ENCODE data around the gene GNL3L. TPM values are rescaled to one million over a fixed set of nuclear protein-coding genes. Genes with fewer than 3 reads are reported as not detected.

The GNL3L gene
- total RNA-seq, 2 donors from 2014 or later: 30.4 to 34.2 TPM

DNA sequence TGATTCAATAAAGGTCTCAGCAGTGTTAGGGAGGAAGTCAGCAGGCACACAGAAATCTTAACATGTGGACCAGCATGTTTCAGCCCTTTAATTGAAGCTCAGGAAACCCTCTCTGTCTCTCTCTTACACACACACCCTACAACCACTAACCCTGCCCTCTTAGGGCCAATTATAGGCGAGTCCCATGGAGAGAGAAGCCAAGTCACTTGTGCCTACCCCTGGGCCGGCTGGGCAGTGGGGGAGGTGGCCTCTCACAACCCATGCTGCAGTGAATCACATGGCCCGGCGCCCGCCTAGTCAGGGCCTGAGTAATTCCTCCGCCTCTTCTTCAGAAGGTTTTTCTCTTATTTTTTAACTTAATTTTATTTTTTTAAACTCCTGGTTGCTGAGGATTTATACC is 37.7 kb upstream of the GNL3L start:
- Histone ChIP-seq H3K27me3 (replicated peaks; ENCODE audit: insufficient read depth) (no peaks in the 10 kb centered on the region), H3K27ac (no peak overlapping the region), H3K4me3 (no peak overlapping the region), H3K9me3 (no peaks in the 10 kb centered on the region), H3K36me3 (no peaks in the 10 kb centered on the region), H3K4me1 (replicated peaks) (no peaks in the 10 kb centered on the region)
- TF ChIP-seq POLR2A (IDR thresholded peaks at IDR 0.05) (no peak), POLR2AphosphoS5 (IDR thresholded peaks at IDR 0.05) (no peak)
- TF ChIP-seq, protein P1, sequence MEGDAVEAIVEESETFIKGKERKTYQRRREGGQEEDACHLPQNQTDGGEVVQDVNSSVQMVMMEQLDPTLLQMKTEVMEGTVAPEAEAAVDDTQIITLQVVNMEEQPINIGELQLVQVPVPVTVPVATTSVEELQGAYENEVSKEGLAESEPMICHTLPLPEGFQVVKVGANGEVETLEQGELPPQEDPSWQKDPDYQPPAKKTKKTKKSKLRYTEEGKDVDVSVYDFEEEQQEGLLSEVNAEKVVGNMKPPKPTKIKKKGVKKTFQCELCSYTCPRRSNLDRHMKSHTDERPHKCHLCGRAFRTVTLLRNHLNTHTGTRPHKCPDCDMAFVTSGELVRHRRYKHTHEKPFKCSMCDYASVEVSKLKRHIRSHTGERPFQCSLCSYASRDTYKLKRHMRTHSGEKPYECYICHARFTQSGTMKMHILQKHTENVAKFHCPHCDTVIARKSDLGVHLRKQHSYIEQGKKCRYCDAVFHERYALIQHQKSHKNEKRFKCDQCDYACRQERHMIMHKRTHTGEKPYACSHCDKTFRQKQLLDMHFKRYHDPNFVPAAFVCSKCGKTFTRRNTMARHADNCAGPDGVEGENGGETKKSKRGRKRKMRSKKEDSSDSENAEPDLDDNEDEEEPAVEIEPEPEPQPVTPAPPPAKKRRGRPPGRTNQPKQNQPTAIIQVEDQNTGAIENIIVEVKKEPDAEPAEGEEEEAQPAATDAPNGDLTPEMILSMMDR (IDR thresholded peaks at IDR 0.05): no peak
- intact Hi-C loops (cut with DNase I): no loop called here
- WGBS: 44% methylated on average over 6 of the region's 6 CpGs
- DNase-seq (ENCODE audit: low spot score): no peak

DNA sequence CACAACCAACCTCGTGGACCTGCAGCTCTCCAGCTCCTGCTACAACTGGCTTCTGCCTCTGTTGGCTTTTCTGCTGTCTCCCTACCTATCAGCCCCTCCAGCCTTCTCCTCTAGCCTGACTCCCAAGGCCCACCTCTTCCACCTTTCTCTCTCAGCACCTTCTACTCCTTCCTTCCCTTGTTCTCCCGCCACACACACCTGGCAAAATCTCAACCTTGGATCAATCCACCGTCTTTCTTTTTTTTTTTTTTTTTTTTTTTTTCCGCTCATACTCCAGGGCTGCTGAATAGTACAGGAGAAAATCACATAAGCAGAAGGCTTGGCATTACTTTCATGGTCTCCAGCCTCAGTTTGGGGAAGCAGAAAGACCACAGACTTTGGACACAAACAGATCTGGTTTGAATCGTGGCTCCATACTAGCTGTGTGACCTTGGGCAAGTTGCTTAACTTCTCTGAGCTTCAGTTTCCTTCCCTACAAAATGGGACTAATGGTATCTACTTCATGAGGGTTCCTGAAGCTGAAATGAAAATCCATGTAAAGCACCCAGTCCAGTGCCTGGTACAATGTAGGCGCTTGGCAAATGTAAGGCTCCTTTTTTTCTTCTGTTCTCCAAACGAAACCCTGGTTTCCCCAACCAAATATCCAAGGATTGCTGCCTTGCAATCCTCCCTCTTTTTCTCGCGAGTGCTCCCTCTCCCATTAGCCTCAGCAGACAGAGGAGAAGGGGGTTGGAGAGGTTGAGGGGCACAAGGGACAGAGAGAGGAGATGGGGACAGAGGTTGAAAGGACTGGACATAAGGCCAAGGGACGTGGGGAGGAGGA is 35.6 kb upstream of the GNL3L start:
- no peaks in the 10 kb centered on the region for H3K27me3 ChIP-seq (replicated peaks; ENCODE audit: insufficient read depth)
- H3K4me1 ChIP-seq (replicated peaks): no peaks in the 10 kb centered on the region
- no peaks in the 10 kb centered on the region for H3K9me3 ChIP-seq
- no peaks in the 10 kb centered on the region for H3K36me3 ChIP-seq
- intact Hi-C loops (cut with DNase I): no loop called here
- 10% methylated on average over 9 of the region's 10 CpGs for WGBS
- H3K4me3 ChIP-seq: peak overlapping the region; percentile 49 to 55
- TF ChIP-seq POLR2AphosphoS5 (IDR thresholded peaks at IDR 0.05) (no peak), POLR2A (IDR thresholded peaks at IDR 0.05) (no peak)
- TF ChIP-seq, protein P1 (IDR thresholded peaks at IDR 0.05): no peak
- peak overlapping the region in 1 of 2 donors; percentile 58 for H3K27ac ChIP-seq
- no peak for DNase-seq (ENCODE audit: low spot score)

DNA sequence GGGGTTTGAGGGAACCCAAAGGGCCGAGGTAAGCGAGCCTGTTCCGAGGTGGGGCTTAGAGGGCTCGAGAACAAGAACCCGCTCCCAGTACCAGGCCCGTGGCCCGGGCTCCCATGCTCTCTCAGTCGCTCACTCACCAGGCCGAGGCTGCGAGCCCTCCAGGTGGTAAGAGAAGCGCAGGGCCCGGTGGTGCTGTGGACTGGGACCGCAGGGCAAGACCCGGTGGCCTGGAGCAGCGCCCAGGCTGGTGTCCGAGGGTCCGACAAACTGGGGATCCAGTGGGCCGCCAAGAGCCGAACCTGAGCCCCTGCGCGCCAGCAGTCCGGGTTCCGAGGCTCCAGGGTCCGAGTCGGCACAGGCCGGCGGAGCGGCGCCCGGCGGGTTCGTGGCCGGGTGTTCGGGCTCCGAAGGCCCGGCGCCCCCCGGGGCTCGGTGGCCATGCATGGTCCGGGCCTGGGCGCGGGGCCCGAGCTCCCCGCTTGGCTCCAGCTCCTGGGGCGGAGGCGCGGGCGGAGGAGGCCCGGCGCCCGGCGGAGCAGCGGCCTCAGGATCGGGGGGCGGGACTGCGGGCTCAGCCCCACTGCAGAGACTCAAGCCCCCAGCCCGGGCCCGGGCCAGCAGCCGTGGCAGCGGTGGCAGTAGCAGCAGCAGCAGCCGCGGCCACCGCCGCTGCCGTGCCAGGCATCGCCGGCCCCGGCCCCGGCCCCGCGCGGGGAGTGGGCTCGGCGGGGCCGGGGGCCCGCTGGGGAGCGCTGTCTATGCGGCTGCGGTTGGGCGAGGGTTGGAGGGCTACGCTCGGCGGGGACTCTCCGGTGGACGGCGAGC is 34.8 kb upstream of the GNL3L start:
- no peaks in the 10 kb centered on the region for H3K27me3 ChIP-seq (replicated peaks; ENCODE audit: insufficient read depth)
- peak overlapping the region; percentile 49 to 55 for H3K4me3 ChIP-seq
- TF ChIP-seq POLR2AphosphoS5 (IDR thresholded peaks at IDR 0.05) (no peak), POLR2A (IDR thresholded peaks at IDR 0.05) (no peak)
- TF ChIP-seq, protein P1 (IDR thresholded peaks at IDR 0.05): no peak
- intact Hi-C loops (cut with DNase I): loop anchor here (5.0 kb wide), 1 partner anchor 37 kb away; the partner anchor contains the start of gene GNL3L
- no peaks in the 10 kb centered on the region for H3K36me3 ChIP-seq
- DNase-seq (ENCODE audit: low spot score): no peak
- no peaks in the 10 kb centered on the region for H3K4me1 ChIP-seq (replicated peaks)
- peak overlapping the region; percentile 67 to 68 for H3K27ac ChIP-seq
- 0% methylated on average over 1 of the region's 86 CpGs for whole genome bisulfite sequencing
- H3K9me3 ChIP-seq: no peaks in the 10 kb centered on the region

DNA sequence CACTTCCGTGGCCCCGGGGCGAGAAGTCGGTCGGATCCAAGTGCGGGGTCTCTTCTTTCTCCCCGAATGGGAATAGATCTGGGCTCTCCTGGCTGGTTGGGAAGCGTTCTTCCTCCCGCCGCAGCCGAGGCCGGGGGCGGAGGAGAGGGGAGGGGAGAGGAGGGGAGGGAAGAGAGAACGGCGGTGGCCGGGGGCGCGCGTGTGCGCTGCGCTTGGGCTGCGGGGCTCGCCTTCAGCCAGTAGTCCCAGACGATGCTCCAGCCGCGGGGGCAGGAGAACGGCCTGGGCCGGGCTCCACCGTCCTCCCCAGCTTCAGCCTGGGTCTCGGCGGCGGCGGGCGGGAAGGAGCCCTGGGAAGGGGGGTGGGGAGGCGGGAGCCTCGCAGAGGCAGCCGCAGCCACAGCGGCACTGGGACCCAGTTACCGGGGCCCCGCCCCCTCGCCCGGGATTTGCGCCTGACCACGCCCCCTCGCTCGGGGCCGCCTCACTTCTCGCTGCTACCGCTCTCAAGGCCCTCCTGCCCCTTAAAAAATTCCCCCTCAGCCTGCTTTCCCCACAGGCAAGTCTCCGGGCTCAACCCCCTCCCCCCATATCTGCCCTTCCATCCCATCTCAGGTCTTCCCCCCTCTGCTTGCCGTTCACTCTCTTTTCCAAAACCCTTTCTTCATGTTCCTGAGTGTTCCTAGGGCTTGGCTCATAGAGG is 34.1 kb upstream of the GNL3L start, which contains the start of gene FGD1:
Gene FGD1, minus strand, starts transcription at position 421 of the 703 bp plus-strand sequence. CDS start 802 bp downstream, outside the sequence.
- TF ChIP-seq, protein P1 (IDR thresholded peaks at IDR 0.05): no peak
- no peak for TF ChIP-seq POLR2A (IDR thresholded peaks at IDR 0.05)
- Histone ChIP-seq H3K27ac (peak within 1 kb of the TSS; percentile 67 to 68), H3K9me3 (no peaks in the 10 kb centered on the region), H3K4me1 (replicated peaks) (no peaks in the 10 kb centered on the region), H3K36me3 (no peaks in the 10 kb centered on the region), H3K4me3 (peak within 1 kb of the TSS; percentile 49 to 55), H3K27me3 (replicated peaks; ENCODE audit: insufficient read depth) (no peaks in the 10 kb centered on the region)
- intact Hi-C loops (cut with DNase I): loop anchor here (5.0 kb wide), 1 partner anchor 36 kb away; the partner anchor contains the start of gene GNL3L
- DNase-seq (ENCODE audit: low spot score): peak; percentile 52
- WGBS: 2% methylated on average over 25 of the region's 51 CpGs

Measured in prostate gland (tissue), 2 donors.